ENCODE results near the gene SMDT1. TPM values are rescaled to one million over a fixed set of nuclear protein-coding genes. Genes with fewer than 3 reads are reported as not detected.

Gene SMDT1
- total RNA-seq, 1 experiment from 2014 or later = 76.9 TPM

DNA sequence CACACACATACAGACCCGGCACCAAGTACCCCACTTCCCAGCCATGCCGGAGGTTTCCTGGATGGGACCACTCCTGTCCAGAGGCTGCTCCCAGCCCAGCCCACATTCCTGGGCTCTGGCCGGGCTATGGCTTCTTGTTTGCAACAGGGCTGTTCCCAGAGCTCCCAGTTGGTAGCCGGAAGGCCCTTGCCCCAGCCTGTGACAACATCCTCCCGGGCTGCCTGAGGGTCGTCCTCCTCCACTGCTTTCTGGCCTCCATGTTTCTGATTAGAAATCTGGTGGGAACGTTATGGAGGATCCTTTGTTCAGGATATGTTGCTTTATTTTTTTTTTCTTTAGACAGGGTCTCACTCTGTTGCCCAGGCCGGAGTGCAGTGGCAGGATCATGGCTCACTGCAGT is 52.1 kb downstream of the SMDT1 start:
- Mint-ChIP-seq H3K4me1 (ENCODE audit: insufficient read depth, unreplicated experiment) (no peaks in the 10 kb centered on the region), H3K4me3 (ENCODE audit: unreplicated experiment) (no peak overlapping the region), H3K27ac (ENCODE audit: low read depth, unreplicated experiment) (no peak overlapping the region), H3K27me3 (ENCODE audit: insufficient read depth, unreplicated experiment) (no peaks in the 10 kb centered on the region), H3K9me3 (ENCODE audit: unreplicated experiment) (no peaks in the 10 kb centered on the region), H3K36me3 (ENCODE audit: insufficient read depth, unreplicated experiment) (peaks cover 27% of the 10 kb centered on the region)
- no peak for DNase-seq (ENCODE audit: unreplicated experiment)
- BruUV-seq (replicated peaks) = no TSS peak
- POLR2A ChIA-PET = interaction anchor here (0.7 kb wide), 1 partner anchor 10 kb away, joined by 4 read pairs; no protein-coding TSS in a partner anchor
- CTCF ChIA-PET = interaction anchor here (0.7 kb wide), 1 partner anchor 312 kb away, joined by 3 read pairs; no protein-coding TSS in a partner anchor
- intact Hi-C loops (cut with micrococcal nuclease) = no loop called here
- TF ChIP-seq, protein P1, sequence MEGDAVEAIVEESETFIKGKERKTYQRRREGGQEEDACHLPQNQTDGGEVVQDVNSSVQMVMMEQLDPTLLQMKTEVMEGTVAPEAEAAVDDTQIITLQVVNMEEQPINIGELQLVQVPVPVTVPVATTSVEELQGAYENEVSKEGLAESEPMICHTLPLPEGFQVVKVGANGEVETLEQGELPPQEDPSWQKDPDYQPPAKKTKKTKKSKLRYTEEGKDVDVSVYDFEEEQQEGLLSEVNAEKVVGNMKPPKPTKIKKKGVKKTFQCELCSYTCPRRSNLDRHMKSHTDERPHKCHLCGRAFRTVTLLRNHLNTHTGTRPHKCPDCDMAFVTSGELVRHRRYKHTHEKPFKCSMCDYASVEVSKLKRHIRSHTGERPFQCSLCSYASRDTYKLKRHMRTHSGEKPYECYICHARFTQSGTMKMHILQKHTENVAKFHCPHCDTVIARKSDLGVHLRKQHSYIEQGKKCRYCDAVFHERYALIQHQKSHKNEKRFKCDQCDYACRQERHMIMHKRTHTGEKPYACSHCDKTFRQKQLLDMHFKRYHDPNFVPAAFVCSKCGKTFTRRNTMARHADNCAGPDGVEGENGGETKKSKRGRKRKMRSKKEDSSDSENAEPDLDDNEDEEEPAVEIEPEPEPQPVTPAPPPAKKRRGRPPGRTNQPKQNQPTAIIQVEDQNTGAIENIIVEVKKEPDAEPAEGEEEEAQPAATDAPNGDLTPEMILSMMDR (IDR thresholded peaks at IDR 0.05; ENCODE audit: unreplicated experiment) = no peak

DNA sequence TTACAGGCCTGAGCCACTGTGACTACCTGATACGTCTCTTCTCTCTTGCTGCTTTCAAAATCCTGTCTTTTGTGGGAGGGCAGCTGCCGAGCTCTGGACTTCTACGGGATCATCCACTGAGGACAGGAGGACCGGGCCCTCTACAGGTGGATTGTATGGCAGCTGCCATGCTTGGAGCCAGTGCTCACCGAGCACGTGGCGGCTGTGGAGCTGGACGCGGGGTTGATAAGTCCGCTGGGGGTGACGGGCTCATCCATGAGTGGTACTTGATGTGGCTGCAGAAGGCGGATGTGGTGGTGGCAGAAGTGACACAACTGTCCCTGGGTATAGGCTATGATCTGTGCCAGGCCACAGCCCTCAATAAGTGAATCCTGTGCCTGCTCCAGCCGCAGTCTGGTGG is 53.0 kb downstream of the SMDT1 start:
- intact Hi-C loops (cut with micrococcal nuclease) = no loop called here
- TF ChIP-seq, protein P1 (IDR thresholded peaks at IDR 0.05; ENCODE audit: unreplicated experiment) = no peak
- DNase-seq (ENCODE audit: unreplicated experiment) = no peak
- H3K36me3 Mint-ChIP-seq (ENCODE audit: insufficient read depth, unreplicated experiment) = peaks cover 25% of the 10 kb centered on the region
- ChIA-PET POLR2A (interaction anchor here (0.7 to 1.4 kb wide), 2 partner anchors 11 to 584 kb away, joined by 3 to 4 read pairs; no protein-coding TSS in a partner anchor), CTCF (interaction anchor here (0.6 kb wide), 2 partner anchors 11 to 168 kb away, joined by 3 read pairs; no protein-coding TSS in a partner anchor)
- no peak overlapping the region for H3K27ac Mint-ChIP-seq (ENCODE audit: low read depth, unreplicated experiment)
- BruUV-seq (replicated peaks) = no TSS peak
- H3K9me3 Mint-ChIP-seq (ENCODE audit: unreplicated experiment) = no peaks in the 10 kb centered on the region
- no peak overlapping the region for H3K4me3 Mint-ChIP-seq (ENCODE audit: unreplicated experiment)
- H3K4me1 Mint-ChIP-seq (ENCODE audit: insufficient read depth, unreplicated experiment) = no peaks in the 10 kb centered on the region
- H3K27me3 Mint-ChIP-seq (ENCODE audit: insufficient read depth, unreplicated experiment) = no peaks in the 10 kb centered on the region

Other genes starting within 250 kb of the SMDT1 start
- gene SREBF2, start 246.6 kb upstream of the SMDT1 start, total RNA-seq (2022) = 88.4 and 104 TPM in 2 replicates
- not detected in 2 replicates for gene SHISA8, start 164.6 kb upstream of the SMDT1 start, total RNA-seq (2022)
- gene TNFRSF13C, start 152.9 kb upstream of the SMDT1 start, total RNA-seq (2022) = 0.12 TPM in 2 replicates
- gene CENPM, start 132.5 kb upstream of the SMDT1 start, total RNA-seq (2022) = 9.1 and 21.1 TPM in 2 replicates
- 0.21 and 0.29 TPM in 2 replicates for gene SEPTIN3, start 110.3 kb upstream of the SMDT1 start, total RNA-seq (2022)
- gene WBP2NL, start 80.9 kb upstream of the SMDT1 start, total RNA-seq (2022) = 0.66 and 1.1 TPM in 2 replicates
- 8.0 and 9.1 TPM in 2 replicates for gene NAGA, start 8.9 kb upstream of the SMDT1 start, total RNA-seq (2022)
- gene PHETA2, start 5.5 kb upstream of the SMDT1 start, total RNA-seq (2022) = 0.27 TPM in 1 of 2 replicates, not detected in the other
- 74.9 and 80.4 TPM in 2 replicates for gene NDUFA6, start 11.1 kb downstream of the SMDT1 start, total RNA-seq (2022)
- 2.0 and 3.5 TPM in 2 replicates for gene CYP2D6, start 51.1 kb downstream of the SMDT1 start, total RNA-seq (2022)
- 44.7 and 56.4 TPM in 2 replicates for gene TCF20, start 191.0 kb downstream of the SMDT1 start, total RNA-seq (2022)